Measurements from ENCODE around the gene FILIP1L.

The FILIP1L gene

GRCh38 chr3:100005665-100006393, 108.5 kb downstream of the FILIP1L start:
- DNase-seq = no peak

GRCh38 chr3:100004931-100005330, 109.4 kb downstream of the FILIP1L start:
- no peak for DNase-seq

DNA sequence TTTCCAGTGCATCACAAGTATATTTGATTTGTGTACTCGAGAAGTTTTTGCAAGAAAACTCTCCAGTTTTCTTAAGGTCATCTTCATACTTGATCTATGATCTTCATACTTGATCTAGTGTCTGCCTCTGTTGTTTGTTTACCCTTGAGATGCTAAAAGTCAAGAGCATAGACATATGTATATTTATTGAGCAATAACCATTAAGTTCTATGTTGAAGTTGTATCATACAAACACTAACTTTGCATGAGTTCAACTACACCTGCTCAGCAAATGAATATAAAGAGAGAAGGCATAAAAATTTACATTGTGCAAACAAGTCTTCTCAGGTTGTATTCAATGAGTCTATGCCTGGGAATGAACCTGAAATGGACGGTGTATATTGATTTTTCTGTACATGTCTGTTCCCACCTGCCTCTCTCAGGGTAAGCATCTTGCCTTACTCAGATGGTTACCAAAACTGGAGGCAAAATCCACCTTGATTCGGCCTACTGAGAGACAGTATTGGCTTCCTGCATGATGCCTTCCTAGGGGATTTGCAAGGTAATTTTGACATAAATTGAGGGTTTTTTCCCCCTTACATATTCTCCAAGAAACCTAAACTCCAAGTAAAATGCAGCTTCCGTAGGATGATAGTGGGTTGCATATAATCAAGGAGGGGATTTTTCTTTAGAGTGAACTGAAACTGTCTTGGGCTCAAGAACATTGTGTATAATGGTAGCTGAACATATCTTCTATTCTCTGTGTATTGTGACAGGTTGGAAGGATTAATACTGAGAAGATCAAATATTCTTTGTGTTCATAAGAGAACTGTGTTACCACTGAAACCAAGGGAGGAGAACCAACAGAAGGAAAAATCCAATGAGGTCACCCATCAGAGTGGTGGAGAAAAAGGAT, 110.4 kb downstream of the FILIP1L start:
- DNase-seq = no peak

- no peak for DNase-seq
These were observed 111.5 kb downstream of the FILIP1L start for GRCh38 chr3:100002599-100003350.

GRCh38 chr3:100001526-100002270, 112.6 kb downstream of the FILIP1L start:
- DNase-seq = no peak

- DNase-seq = no peak
These were observed 113.2 kb downstream of the FILIP1L start for GRCh38 chr3:100001083-100001482.

DNA sequence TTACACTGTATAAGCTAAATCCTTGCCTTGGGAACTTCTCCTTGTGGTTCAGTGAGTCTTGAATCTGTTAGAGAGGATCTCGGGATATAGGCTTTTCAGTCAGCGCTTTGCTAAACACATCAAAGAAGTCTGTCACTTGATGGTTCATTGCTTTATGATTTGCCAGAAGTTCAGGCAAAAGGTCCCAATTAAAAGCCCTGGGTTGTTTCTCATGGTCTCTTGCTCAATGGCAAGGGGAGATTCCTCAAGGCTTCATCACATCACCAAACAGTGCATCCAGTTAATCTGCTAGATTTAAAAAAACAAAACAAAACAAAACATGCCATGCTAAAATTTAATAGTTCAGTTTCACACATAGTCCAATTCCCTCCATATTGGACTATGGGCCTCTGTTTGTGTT, 114.8 kb downstream of the FILIP1L start:
- DNase-seq = no peak

- DNase-seq = no peak
These were observed 117.0 kb downstream of the FILIP1L start for GRCh38 chr3:99997293-99997692.

DNA sequence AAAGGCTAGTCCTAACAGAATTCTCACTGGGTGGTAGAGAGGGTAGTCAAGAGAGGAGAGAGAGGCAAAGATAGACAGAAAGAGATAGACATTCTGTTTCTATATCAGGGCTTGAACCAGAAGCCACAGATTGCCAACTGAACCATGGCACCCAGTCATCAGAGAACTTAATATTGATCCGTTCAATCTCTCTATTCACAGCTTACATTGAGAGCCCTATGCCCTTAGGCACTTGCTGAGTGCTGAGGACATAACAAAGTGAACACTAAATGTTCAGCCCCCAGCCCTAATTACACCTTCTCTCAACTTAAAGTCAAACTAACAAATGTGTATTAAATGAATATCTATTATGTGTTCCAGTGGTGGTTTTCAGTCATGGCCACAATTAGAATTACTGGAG, 124.1 kb downstream of the FILIP1L start:
- no peak for DNase-seq

- DNase-seq = no peak
These were observed 129.6 kb downstream of the FILIP1L start for GRCh38 chr3:99984668-99985067.

DNA sequence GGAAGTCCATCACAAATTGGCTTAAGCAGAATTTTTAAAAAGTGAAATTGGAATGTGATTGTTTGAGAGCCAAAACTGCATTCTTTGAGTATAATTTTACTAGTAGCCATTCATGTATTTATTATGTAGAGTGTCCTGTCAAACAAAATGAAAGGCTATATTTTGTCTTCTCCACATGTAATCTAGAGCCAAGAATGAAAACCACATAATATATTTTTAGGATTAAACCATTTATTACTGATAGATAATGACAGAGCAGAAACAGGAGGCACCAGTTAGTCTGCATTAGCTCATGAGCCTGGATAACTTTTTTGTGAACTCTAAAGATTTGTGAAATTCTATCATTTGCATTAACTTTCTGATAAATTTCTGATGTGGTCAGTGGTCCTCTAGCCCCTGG, 130.2 kb downstream of the FILIP1L start:
- no peak for DNase-seq

DNA sequence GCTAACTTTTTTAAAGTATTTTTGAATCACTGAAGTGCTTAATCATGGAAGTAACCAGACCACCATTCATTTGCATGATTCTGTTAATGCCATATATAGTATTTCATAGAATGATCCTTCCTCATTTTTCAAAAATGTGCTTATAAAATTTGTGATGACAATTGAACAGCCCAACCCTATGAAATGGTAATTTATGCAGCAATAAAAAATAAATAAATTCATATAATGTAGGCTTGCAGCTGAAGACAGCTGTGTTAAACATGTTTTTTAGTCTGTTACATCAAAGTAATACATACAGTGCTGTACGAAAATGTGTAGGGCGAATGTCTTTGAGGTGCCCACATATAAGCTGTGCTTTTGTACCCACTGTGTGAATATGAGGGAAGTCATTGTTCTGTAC, 131.7 kb downstream of the FILIP1L start:
- DNase-seq = no peak

- no peak for DNase-seq
These were observed 133.2 kb downstream of the FILIP1L start for GRCh38 chr3:99981138-99981537.

DNA sequence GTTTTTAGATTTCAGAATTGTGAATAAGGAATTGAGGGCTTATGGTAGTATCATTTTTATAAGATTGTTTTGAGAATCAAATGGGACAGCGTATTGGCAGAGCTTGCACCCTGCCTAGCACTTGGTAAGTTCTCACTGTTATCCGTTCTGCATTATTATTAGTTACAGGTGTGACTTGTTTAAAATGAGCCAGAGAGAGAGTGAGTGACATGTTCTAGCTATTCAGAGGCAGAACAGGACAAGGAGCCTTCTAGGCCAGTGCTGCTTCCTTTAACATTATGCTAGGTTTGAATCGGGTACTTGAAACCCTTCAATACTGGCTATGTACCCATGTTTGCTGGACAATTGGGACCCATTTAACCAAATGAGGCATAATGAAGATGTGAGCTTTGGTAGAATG, 133.7 kb downstream of the FILIP1L start:
- no peak for DNase-seq

GRCh38 chr3:99978221-99978620, 136.1 kb downstream of the FILIP1L start:
- DNase-seq = no peak

GRCh38 chr3:99976584-99976983, 137.7 kb downstream of the FILIP1L start:
- DNase-seq = no peak

- no peak for DNase-seq
These were observed 139.3 kb downstream of the FILIP1L start for GRCh38 chr3:99974989-99975388.

GRCh38 chr3:99972380-99973104, 141.8 kb downstream of the FILIP1L start:
- DNase-seq = no peak

DNA sequence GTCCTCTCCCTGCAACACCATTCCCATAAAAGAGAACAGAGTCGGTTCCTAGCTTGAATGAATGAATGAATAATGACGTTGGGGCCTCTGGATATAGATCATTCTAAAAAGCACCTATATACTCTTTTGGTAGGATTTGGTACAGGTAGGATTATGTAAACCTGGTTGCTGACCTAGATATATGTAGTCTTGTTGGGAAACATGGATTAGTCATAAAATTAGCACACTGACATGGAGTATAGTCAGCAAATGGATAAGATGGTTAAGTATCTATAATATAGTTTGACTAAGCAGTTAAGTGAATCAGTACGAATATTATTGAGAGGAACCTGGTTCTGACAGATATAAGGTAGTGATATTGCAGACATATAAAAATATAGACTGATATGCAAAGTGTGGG, 142.5 kb downstream of the FILIP1L start:
- DNase-seq = no peak

GRCh38 chr3:99970198-99970597, 144.1 kb downstream of the FILIP1L start:
- no peak for DNase-seq

DNA sequence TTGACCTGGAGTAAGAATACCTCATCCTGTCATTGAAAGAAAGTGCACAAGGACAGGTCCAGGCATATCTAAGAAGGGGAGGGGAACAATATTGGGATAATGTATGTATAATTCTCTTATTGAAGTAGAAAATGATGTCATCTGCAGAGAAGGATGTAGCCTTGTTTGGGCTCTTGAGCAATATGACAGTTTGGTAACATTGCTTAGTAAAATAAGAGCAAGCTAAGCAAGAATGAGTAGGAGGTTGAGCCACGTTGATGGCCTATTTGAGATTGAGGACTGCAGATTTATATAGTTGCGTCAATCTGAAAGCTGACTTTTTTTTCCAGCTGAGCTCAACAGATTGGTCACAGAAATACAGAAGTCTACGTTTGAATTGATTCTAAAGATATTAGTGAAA, 145.2 kb downstream of the FILIP1L start:
- no peak for DNase-seq

DNA sequence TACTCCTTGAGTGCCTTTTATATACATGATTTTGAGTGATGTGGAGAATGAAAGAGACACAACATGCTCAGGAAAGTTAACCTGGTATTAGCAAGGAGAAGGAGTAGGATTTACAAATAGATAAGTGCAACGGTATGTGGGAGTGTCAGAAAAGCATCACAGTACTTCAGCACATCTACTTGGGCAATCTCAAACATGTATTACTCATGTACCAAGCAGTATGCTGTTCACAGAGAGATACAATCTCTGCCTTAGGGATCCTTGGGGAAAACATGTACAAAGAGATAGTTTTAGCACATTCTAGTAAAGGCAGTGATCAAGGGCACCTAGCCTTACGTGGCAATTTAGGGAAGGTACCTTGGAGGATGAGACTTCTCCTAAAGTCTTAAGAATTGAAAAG, 146.5 kb downstream of the FILIP1L start:
- DNase-seq = no peak

Data from cerebellar nuclear complex (tissue), 1 donor.